Measurements from ENCODE around the gene PIEZO2.

DNA sequence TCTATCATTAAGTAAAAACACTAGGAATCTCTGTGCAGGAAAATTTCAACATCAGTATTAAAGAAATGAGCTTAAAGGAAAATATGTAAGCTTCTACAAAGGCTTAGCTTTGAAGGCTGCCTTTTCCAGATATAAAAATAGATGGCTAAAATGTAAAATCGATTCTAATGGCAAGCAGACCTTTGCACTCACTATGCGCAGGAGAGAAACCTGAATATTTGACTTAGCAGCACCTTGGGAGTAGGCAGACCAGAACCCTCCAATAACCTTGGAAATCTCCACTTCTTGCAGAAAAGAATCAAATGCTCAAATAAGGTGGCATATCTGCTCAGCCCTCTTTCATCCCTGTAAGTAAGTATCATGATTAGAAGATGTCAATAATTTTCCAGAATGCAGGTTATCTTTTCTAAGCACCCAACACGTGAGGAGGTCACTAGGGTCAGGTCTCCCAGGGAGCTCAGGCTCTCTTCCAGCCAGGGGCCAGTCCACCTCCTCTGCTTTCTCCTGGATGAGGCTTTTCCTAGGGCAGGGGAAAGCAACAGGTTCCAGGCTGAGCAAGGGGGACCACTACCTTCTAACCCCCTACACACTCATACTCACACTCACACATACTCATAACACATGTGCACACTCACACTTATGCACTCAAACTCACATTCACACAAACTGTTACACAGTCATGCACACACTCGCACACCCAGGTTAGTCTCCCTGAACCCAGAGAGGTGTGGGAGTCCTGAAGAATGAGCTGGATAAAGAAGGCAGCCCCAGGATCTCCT is 3.8 kb downstream of the PIEZO2 start:
- no peak for TF ChIP-seq CTCF (IDR thresholded peaks at IDR 0.05)
- TF ChIP-seq POLR2A (IDR thresholded peaks at IDR 0.05), result no peak

All from ovary (tissue), 3 donors.